ENCODE measurements around the gene RPS6KB2.

RPS6KB2 gene

GRCh38 chr11:67483831-67484665 lies 55.8 kb downstream of the RPS6KB2 start:
- H3K4me1 ChIP-seq (ENCODE audit: control insufficient read depth in 1 of 2, insufficient read depth in 2 of 2, low read length in 2 of 2), result peaks cover 14 to 28% of the 10 kb centered on the region in 2 donors
- no peaks in the 10 kb centered on the region for H3K9me3 ChIP-seq (ENCODE audit: control insufficient read depth in 1 of 2, low read length in 2 of 2)
- H3K4me3 ChIP-seq (ENCODE audit: low read depth in 1 of 2, low read length in 2 of 2), result peak overlapping the region; percentile 68 to 88
- H3K27ac ChIP-seq (ENCODE audit: low read length), result peak overlapping the region; percentile 91
- peaks cover 3 to 21% of the 10 kb centered on the region in 2 donors for H3K36me3 ChIP-seq (ENCODE audit: control insufficient read depth in 1 of 2, insufficient read depth in 2 of 2, low read length in 2 of 2)
- H3K27me3 ChIP-seq (ENCODE audit: low read depth, low read length), result no peaks in the 10 kb centered on the region

- no peak overlapping the region for H3K27ac ChIP-seq (ENCODE audit: low read length)
- no peak overlapping the region for H3K4me3 ChIP-seq (ENCODE audit: low read depth in 1 of 2, low read length in 2 of 2)
- H3K36me3 ChIP-seq (ENCODE audit: control insufficient read depth in 1 of 2, insufficient read depth in 2 of 2, low read length in 2 of 2), result peaks cover 9 to 30% of the 10 kb centered on the region in 2 donors
- H3K9me3 ChIP-seq (ENCODE audit: control insufficient read depth in 1 of 2, low read length in 2 of 2), result no peaks in the 10 kb centered on the region
- H3K4me1 ChIP-seq (ENCODE audit: control insufficient read depth in 1 of 2, insufficient read depth in 2 of 2, low read length in 2 of 2), result peaks cover 14 to 28% of the 10 kb centered on the region in 2 donors
- H3K27me3 ChIP-seq (ENCODE audit: low read depth, low read length), result no peaks in the 10 kb centered on the region
These were observed 56.6 kb downstream of the RPS6KB2 start for GRCh38 chr11:67484847-67485311.

Data from muscle layer of duodenum (tissue), 2 donors.